Activated CD4-positive, CD25-positive, alpha-beta regulatory T cell treated with anti-CD3 and anti-CD28 coated beads, Interleukin-2, amount 50 U/mL, for 16 hours (primary cell): ENCODE data around the gene CISTR.
"Not testable (repeated sequence)": the region's sequence is repeated elsewhere in the genome, so short reads cannot be mapped to it uniquely, and the experiment has no call there.

Source experiments
- DNase-seq: peaks from one replicate; pipeline ENCODE4 v3.0.0-alpha.2; 2020; ENCODE audit warnings: low read depth, low spot score

The CISTR gene

GRCh38 chr12:53719649-53720048 is 32.1 kb downstream of the CISTR start:
- no peak for DNase-seq

- not testable (repeated sequence) for DNase-seq
Observed at GRCh38 chr12:53718567-53718966, 33.2 kb downstream of the CISTR start.

- no peak for DNase-seq
Observed at GRCh38 chr12:53717319-53717718, 34.5 kb downstream of the CISTR start.

- no peak for DNase-seq
Observed at GRCh38 chr12:53714004-53714403, 37.8 kb downstream of the CISTR start.

GRCh38 chr12:53713516-53713915 is 38.3 kb downstream of the CISTR start:
- DNase-seq, result no peak

GRCh38 chr12:53712059-53712643 is 39.6 kb downstream of the CISTR start:
- no peak for DNase-seq

GRCh38 chr12:53710091-53710490 is 41.7 kb downstream of the CISTR start:
- DNase-seq, result no peak

GRCh38 chr12:53709671-53710070 is 42.1 kb downstream of the CISTR start:
- DNase-seq, result no peak

GRCh38 chr12:53706080-53706479 is 45.7 kb downstream of the CISTR start:
- DNase-seq, result no peak

- no peak for DNase-seq
Observed at GRCh38 chr12:53703756-53704155, 48.0 kb downstream of the CISTR start.

GRCh38 chr12:53701518-53702264 is 50.1 kb downstream of the CISTR start:
- peak; percentile 49 for DNase-seq

- no peak for DNase-seq
Observed at GRCh38 chr12:53700567-53700966, 51.2 kb downstream of the CISTR start.

GRCh38 chr12:53699678-53700025 is 52.1 kb downstream of the CISTR start:
- no peak for DNase-seq

- no peak for DNase-seq
Observed at GRCh38 chr12:53698948-53699677, 52.7 kb downstream of the CISTR start.

- DNase-seq, result no peak
Observed at GRCh38 chr12:53696655-53697331, 55.0 kb downstream of the CISTR start.
